Liver (tissue), 9 donors: ENCODE measurements around the gene TUBGCP6. TPM values are rescaled to one million over a fixed set of nuclear protein-coding genes. Genes with fewer than 3 reads are reported as not detected.

ENCODE experiments used
- DNase-seq: peaks from one replicate; pipeline ENCODE4 v3.0.0-alpha.2; 2017; ENCODE audit warnings: low spot score
- H3K27ac ChIP-seq, 2 donors: one replicate each; pipeline ENCODE4 v1.7.0; 2013; ENCODE audit warnings: inconsistent platforms in 2 of 2, low read length in 2 of 2, control low read depth in 1 of 2, low read depth in 1 of 2, mild to moderate bottlenecking in 1 of 2
- H3K27me3 ChIP-seq, 4 donors: one replicate each; pipeline versions ENCODE4 v1.6.1 to v1.7.0; 2013; ENCODE audit warnings: low read length in 3 of 4, inconsistent platforms in 1 of 4, mild to moderate bottlenecking in 1 of 4, moderate library complexity in 1 of 4; ENCODE audit not compliant: control insufficient read depth in 4 of 4, insufficient read depth in 4 of 4
- H3K36me3 ChIP-seq, 4 donors: one replicate each; pipeline versions ENCODE4 v1.6.1 to v1.7.0; 2013; ENCODE audit warnings: low read length in 3 of 4, mild to moderate bottlenecking in 3 of 4, low read depth in 1 of 4, moderate library complexity in 1 of 4; ENCODE audit not compliant: control insufficient read depth in 4 of 4, insufficient read depth in 3 of 4
- H3K4me1 ChIP-seq, 4 donors: one replicate each; pipeline versions ENCODE4 v1.6.1 to v1.7.0; 2013; ENCODE audit warnings: low read length in 3 of 4, mild to moderate bottlenecking in 3 of 4, moderate library complexity in 1 of 4; ENCODE audit not compliant: control insufficient read depth in 4 of 4, insufficient read depth in 4 of 4
- H3K4me3 ChIP-seq, 3 donors: one replicate each; pipeline versions ENCODE4 v1.6.1 to v1.7.0; 2013; ENCODE audit warnings: low read length in 3 of 3, control low read depth in 1 of 3, low read depth in 1 of 3, mild to moderate bottlenecking in 1 of 3
- H3K9ac ChIP-seq, 2 donors: one replicate each; pipeline ENCODE4 v1.7.0; 2013; ENCODE audit warnings: low read length in 2 of 2, mild to moderate bottlenecking in 2 of 2, moderate library complexity in 2 of 2, control low read depth in 1 of 2, low read depth in 1 of 2
- H3K9me3 ChIP-seq, 4 donors: one replicate each; pipeline versions ENCODE4 v1.6.1 to v1.7.0; 2013; ENCODE audit warnings: low read length in 3 of 4; ENCODE audit not compliant: control insufficient read depth in 4 of 4
- ATF3 ChIP-seq: IDR thresholded peaks from 2 replicates; pipeline ENCODE4 v1.6.1; 2016; ENCODE audit warnings: antibody characterized with exemption
- EGR1 ChIP-seq, 2 donors: IDR thresholded peaks; 2 replicates each; pipeline ENCODE4 v1.6.1; 2016 to 2018; ENCODE audit warnings: antibody characterized with exemption in 2 of 2, low read depth in 2 of 2
- FOXA1 ChIP-seq: IDR thresholded peaks from 2 replicates; pipeline ENCODE4 v1.6.1; 2016; ENCODE audit warnings: antibody characterized with exemption
- GABPA ChIP-seq, 2 donors: IDR thresholded peaks in 1 of 2; conservative IDR thresholded peaks in 1 of 2; 2 replicates each; pipeline ENCODE4 v1.6.1; 2016; ENCODE audit warnings: antibody characterized with exemption in 2 of 2, mild to moderate bottlenecking in 1 of 2, moderate library complexity in 1 of 2
- HNF4A ChIP-seq, 2 donors: conservative IDR thresholded peaks; 2 replicates each; pipeline ENCODE4 v1.6.1; 2016; ENCODE audit warnings: antibody characterized with exemption in 2 of 2, mild to moderate bottlenecking in 2 of 2
- HNF4G ChIP-seq: IDR thresholded peaks from 2 replicates; pipeline ENCODE4 v1.6.1; 2016; ENCODE audit warnings: antibody characterized with exemption
- NR2F2 ChIP-seq: IDR thresholded peaks from 2 replicates; pipeline ENCODE4 v1.6.1; 2016; ENCODE audit warnings: antibody characterized with exemption
- RAD21 ChIP-seq, 2 donors: IDR thresholded peaks; 2 replicates each; pipeline ENCODE4 v1.6.1; 2016; ENCODE audit warnings: antibody characterized with exemption in 2 of 2, mild to moderate bottlenecking in 2 of 2
- RXRA ChIP-seq, 2 donors: IDR thresholded peaks; 2 replicates each; pipeline ENCODE4 v1.6.1; 2017 to 2018; ENCODE audit warnings: antibody characterized with exemption in 2 of 2, mild to moderate bottlenecking in 1 of 2
- SP1 ChIP-seq: IDR thresholded peaks from 2 replicates; pipeline ENCODE4 v1.6.1; 2018; ENCODE audit warnings: antibody characterized with exemption, mild to moderate bottlenecking
- TAF1 ChIP-seq: conservative IDR thresholded peaks from 2 replicates; pipeline ENCODE4 v1.6.1; 2016; ENCODE audit warnings: antibody characterized with exemption, mild to moderate bottlenecking
- ZBTB33 ChIP-seq: IDR thresholded peaks from 2 replicates; pipeline ENCODE4 v1.6.1; 2016; ENCODE audit warnings: antibody characterized with exemption
- WGBS: extraction: QIAGEN DNeasy Blood & Tissue Kit; methylation state at CpG from one replicate; pipeline ENCODE4 v1.1.7; 2013; 5-methylcytosine and 5-hydroxymethylcytosine counted together
- polyA plus RNA-seq, 2 donors: library from polyadenylated mRNA; stranded (reverse) in 1 of 2; unstranded in 1 of 2; fragments of 200-250 nt in 1 of 2; fragments of >200 nt in 1 of 2; fragmentation: Nextera tagmentation in 1 of 2; extraction: Ambion mirVana in 1 of 2; gene quantifications; one replicate each; pipeline versions ENCODE4 v1.2.1 to v1.2.3, GENCODE V29; 2013 to 2015
- total RNA-seq, 2 donors: library from RNA; depleted of rRNA; stranded (reverse); fragments of >200 nt; gene quantifications; one replicate each; pipeline ENCODE4 v1.2.3, GENCODE V29; 2014
- TF ChIP-seq, protein P1 (sequence below): IDR thresholded peaks from 2 replicates; pipeline ENCODE4 v1.6.1; 2016; ENCODE audit warnings: antibody characterized with exemption, mild to moderate bottlenecking
- TF ChIP-seq, protein P2 (sequence below): fragments of 150-350 bp; IDR thresholded peaks from 2 replicates; pipeline ENCODE4 v1.5.1; 2017; ENCODE audit warnings: improper control_type of control experiment, low read depth, low read length; ENCODE audit not compliant: missing input control
- TF ChIP-seq, protein P3 (sequence below): IDR thresholded peaks from 2 replicates; pipeline ENCODE4 v1.6.1; 2016; ENCODE audit warnings: antibody characterized with exemption
- donor health status: healthy.
- donor health status: healthy.
- donor health status: healthy.
- donor health status: healthy.
- donor health status: healthy.

TUBGCP6 gene
- total and polyA plus RNA-seq, 4 donors = 9.3 to 31.7 (median 16.4) TPM

GRCh38 chr22:50236731-50237409 is 8.0 kb downstream of the TUBGCP6 start:
- H3K36me3 ChIP-seq = peaks cover 2 to 24% (median 12%) of the 10 kb centered on the region in 4 donors
- H3K4me3 ChIP-seq = no peak overlapping the region
- H3K27me3 ChIP-seq = no peaks in the 10 kb centered on the region
- no peak overlapping the region for H3K27ac ChIP-seq
- no peak overlapping the region for H3K9ac ChIP-seq
- H3K9me3 ChIP-seq = no peaks in the 10 kb centered on the region
- DNase-seq = no peak
- WGBS = 75% methylated on average over 11 of the region's 11 CpGs
- peaks cover 0 to 21% (median 10%) of the 10 kb centered on the region in 4 donors for H3K4me1 ChIP-seq
- TF ChIP-seq ZBTB33 = no peak
- peak in 1 of 2 donors; percentile 74 for TF ChIP-seq RAD21 (IDR thresholded peaks at IDR 0.05)
- TF ChIP-seq HNF4A (conservative IDR thresholded peaks at IDR 0.05) = no peak
- TF ChIP-seq NR2F2 = no peak
- no peak for TF ChIP-seq FOXA1
- TF ChIP-seq, protein P1, sequence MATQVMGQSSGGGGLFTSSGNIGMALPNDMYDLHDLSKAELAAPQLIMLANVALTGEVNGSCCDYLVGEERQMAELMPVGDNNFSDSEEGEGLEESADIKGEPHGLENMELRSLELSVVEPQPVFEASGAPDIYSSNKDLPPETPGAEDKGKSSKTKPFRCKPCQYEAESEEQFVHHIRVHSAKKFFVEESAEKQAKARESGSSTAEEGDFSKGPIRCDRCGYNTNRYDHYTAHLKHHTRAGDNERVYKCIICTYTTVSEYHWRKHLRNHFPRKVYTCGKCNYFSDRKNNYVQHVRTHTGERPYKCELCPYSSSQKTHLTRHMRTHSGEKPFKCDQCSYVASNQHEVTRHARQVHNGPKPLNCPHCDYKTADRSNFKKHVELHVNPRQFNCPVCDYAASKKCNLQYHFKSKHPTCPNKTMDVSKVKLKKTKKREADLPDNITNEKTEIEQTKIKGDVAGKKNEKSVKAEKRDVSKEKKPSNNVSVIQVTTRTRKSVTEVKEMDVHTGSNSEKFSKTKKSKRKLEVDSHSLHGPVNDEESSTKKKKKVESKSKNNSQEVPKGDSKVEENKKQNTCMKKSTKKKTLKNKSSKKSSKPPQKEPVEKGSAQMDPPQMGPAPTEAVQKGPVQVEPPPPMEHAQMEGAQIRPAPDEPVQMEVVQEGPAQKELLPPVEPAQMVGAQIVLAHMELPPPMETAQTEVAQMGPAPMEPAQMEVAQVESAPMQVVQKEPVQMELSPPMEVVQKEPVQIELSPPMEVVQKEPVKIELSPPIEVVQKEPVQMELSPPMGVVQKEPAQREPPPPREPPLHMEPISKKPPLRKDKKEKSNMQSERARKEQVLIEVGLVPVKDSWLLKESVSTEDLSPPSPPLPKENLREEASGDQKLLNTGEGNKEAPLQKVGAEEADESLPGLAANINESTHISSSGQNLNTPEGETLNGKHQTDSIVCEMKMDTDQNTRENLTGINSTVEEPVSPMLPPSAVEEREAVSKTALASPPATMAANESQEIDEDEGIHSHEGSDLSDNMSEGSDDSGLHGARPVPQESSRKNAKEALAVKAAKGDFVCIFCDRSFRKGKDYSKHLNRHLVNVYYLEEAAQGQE = no peak
- no peak for TF ChIP-seq EGR1 (IDR thresholded peaks at IDR 0.05; ENCODE audit: low read depth in 2 of 2)
- no peak for TF ChIP-seq SP1
- TF ChIP-seq ATF3 = no peak
- TF ChIP-seq, protein P2, sequence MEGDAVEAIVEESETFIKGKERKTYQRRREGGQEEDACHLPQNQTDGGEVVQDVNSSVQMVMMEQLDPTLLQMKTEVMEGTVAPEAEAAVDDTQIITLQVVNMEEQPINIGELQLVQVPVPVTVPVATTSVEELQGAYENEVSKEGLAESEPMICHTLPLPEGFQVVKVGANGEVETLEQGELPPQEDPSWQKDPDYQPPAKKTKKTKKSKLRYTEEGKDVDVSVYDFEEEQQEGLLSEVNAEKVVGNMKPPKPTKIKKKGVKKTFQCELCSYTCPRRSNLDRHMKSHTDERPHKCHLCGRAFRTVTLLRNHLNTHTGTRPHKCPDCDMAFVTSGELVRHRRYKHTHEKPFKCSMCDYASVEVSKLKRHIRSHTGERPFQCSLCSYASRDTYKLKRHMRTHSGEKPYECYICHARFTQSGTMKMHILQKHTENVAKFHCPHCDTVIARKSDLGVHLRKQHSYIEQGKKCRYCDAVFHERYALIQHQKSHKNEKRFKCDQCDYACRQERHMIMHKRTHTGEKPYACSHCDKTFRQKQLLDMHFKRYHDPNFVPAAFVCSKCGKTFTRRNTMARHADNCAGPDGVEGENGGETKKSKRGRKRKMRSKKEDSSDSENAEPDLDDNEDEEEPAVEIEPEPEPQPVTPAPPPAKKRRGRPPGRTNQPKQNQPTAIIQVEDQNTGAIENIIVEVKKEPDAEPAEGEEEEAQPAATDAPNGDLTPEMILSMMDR = peak; percentile 43
- no peak for TF ChIP-seq GABPA (IDR thresholded peaks at IDR 0.05 in 1 of 2, conservative IDR thresholded peaks at IDR 0.05 in 1 of 2)
- no peak for TF ChIP-seq RXRA (IDR thresholded peaks at IDR 0.05)
- no peak for TF ChIP-seq TAF1
- TF ChIP-seq, protein P3, sequence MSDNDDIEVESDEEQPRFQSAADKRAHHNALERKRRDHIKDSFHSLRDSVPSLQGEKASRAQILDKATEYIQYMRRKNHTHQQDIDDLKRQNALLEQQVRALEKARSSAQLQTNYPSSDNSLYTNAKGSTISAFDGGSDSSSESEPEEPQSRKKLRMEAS = no peak
- no peak for TF ChIP-seq HNF4G
